ENCODE measurements around the gene BMX.

The BMX gene

GRCh38 chrX:15509845-15510244 is 9.2 kb downstream of the BMX start:
- DNase-seq = no peak

GRCh38 chrX:15511563-15511962 is 11.0 kb downstream of the BMX start:
- DNase-seq = no peak

- DNase-seq = no peak
Observed at GRCh38 chrX:15512401-15512965, 11.9 kb downstream of the BMX start.

GRCh38 chrX:15514279-15514678 is 13.7 kb downstream of the BMX start:
- DNase-seq = no peak

GRCh38 chrX:15515931-15516330 is 15.3 kb downstream of the BMX start:
- DNase-seq = no peak

- no peak for DNase-seq
Observed at GRCh38 chrX:15522464-15522863, 21.9 kb downstream of the BMX start.

GRCh38 chrX:15523088-15523487 is 22.5 kb downstream of the BMX start:
- no peak for DNase-seq

GRCh38 chrX:15524417-15524816 is 23.8 kb downstream of the BMX start:
- DNase-seq = no peak

GRCh38 chrX:15525664-15526416 is 25.2 kb downstream of the BMX start:
- no peak for DNase-seq

- no peak for DNase-seq
Observed at GRCh38 chrX:15529165-15529564, 28.6 kb downstream of the BMX start.

GRCh38 chrX:15530318-15530717 is 29.7 kb downstream of the BMX start:
- DNase-seq = no peak

- no peak for DNase-seq
Observed at GRCh38 chrX:15546745-15547144, 46.1 kb downstream of the BMX start.

- DNase-seq = no peak
Observed at GRCh38 chrX:15547356-15547755, 46.7 kb downstream of the BMX start.

- no peak for DNase-seq
Observed at GRCh38 chrX:15549189-15550012, 48.8 kb downstream of the BMX start.

GRCh38 chrX:15559227-15559626 is 58.6 kb downstream of the BMX start:
- no peak for DNase-seq

- no peak for DNase-seq
Observed at GRCh38 chrX:15560924-15561323, 60.3 kb downstream of the BMX start.

- DNase-seq = no peak
Observed at GRCh38 chrX:15563056-15563455, 62.4 kb downstream of the BMX start.

- DNase-seq = no peak
Observed at GRCh38 chrX:15564981-15565579, 64.5 kb downstream of the BMX start.

GRCh38 chrX:15566244-15566643 is 65.6 kb downstream of the BMX start:
- no peak for DNase-seq

- no peak for DNase-seq
Observed at GRCh38 chrX:15567267-15567666, 66.7 kb downstream of the BMX start.

GRCh38 chrX:15567886-15568616 is 67.4 kb downstream of the BMX start:
- no peak for DNase-seq

GRCh38 chrX:15570145-15570544 is 69.5 kb downstream of the BMX start:
- DNase-seq = no peak

GRCh38 chrX:15574017-15574416 is 73.4 kb downstream of the BMX start:
- no peak for DNase-seq

Measured in NK-92 treated with Interleukin-12 subunit alpha and Interleukin-12 subunit beta, amount 100 ng/mL, for 24 hours (cell line).